GM12878 (cell line): ENCODE data around the gene CABP7. TPM values are rescaled to one million over a fixed set of nuclear protein-coding genes. Genes with fewer than 3 reads are reported as not detected.

Source experiments
- ATAC-seq: fragments of 200-7000 bp; cut with Tn5 transposase; 3 replicates; pipeline ENCODE4 v1.9.1; 2020; ENCODE audit warnings: mild to moderate bottlenecking, moderate library complexity
- BruUV-seq: library from RNA; stranded (reverse); fragments of 400-500 nt; replicated peaks from 2 replicates; lab custom pipeline; 2021; lab: Mats Ljungman, UMichigan
- CTCF ChIA-PET: fragments of 300-600 bp; sonication (Branson Sonifier 250); formaldehyde crosslinking; extraction: SDS; loops from one replicate; lab custom pipeline; 2021; ENCODE audit warnings: inconsistent platforms; lab: Yijun Ruan, JAX
- POLR2A ChIA-PET: fragments of 350-600 bp; formaldehyde crosslinking; extraction: SDS; loops from one replicate; lab custom pipeline; 2021; ENCODE audit warnings: inconsistent platforms; lab: Charles Lee
- RAD21 ChIA-PET: fragments of 300-600 bp; sonication (Branson Sonifier 250); formaldehyde crosslinking; loops from one replicate; lab custom pipeline; 2023; ENCODE audit warnings: antibody characterized with exemption; ENCODE audit not compliant: unreplicated experiment; lab: Charles Lee
- SMC1A ChIA-PET: fragments of 300-600 bp; sonication (Branson Sonifier 250); formaldehyde crosslinking; loops from one replicate; lab custom pipeline; 2023; ENCODE audit not compliant: unreplicated experiment, uncharacterized antibody; lab: Charles Lee
- DNase-seq: peaks from one replicate; pipeline ENCODE4 v3.0.0-alpha.2; 2011; ENCODE audit warnings: low read depth, low spot score
- FAIRE-seq: peaks from 3 replicates; lab custom pipeline; 2011; peaks lifted over from hg19 to GRCh38; lab: Jason Lieb, UNC
- H2AFZ ChIP-seq: 2 replicates; pipeline ENCODE4 v1.6.0; 2011; ENCODE audit warnings: low read depth, low read length, control low read depth; ENCODE audit not compliant: control insufficient read depth
- H3K27ac ChIP-seq: 2 replicates; pipeline ENCODE4 v1.5.1; 2011; ENCODE audit warnings: control low read depth; ENCODE audit not compliant: control insufficient read depth, insufficient read depth
- H3K27me3 ChIP-seq, 2 experiments: replicated peaks in 1 of 2; 2 replicates each; pipeline versions ENCODE4 v1.6.0 to v1.6.1; 2011; ENCODE audit warnings: low read length in 1 of 2; ENCODE audit not compliant: control insufficient read depth in 2 of 2, insufficient read depth in 2 of 2
- H3K36me3 ChIP-seq, 2 experiments: 2 replicates each; pipeline ENCODE4 v1.5.1; 2011; ENCODE audit warnings: low read length in 1 of 2; ENCODE audit not compliant: control insufficient read depth in 2 of 2, insufficient read depth in 2 of 2
- H3K4me1 ChIP-seq: 2 replicates; pipeline ENCODE4 v1.6.1; 2011; ENCODE audit warnings: mild to moderate bottlenecking, low read length, moderate library complexity, mixed read lengths; ENCODE audit not compliant: control insufficient read depth, insufficient read depth
- H3K4me2 ChIP-seq: 2 replicates; pipeline ENCODE4 v1.6.0; 2011; ENCODE audit warnings: control low read depth; ENCODE audit not compliant: control insufficient read depth, insufficient read depth
- H3K4me3 ChIP-seq: fragments of 200-600 bp; sonication (generic); 2 replicates; pipeline ENCODE4 v1.5.1; 2016
- H3K79me2 ChIP-seq: 2 replicates; pipeline ENCODE4 v1.6.0; 2011; ENCODE audit warnings: low read length; ENCODE audit not compliant: control insufficient read depth, insufficient read depth
- H3K9ac ChIP-seq: 2 replicates; pipeline ENCODE4 v1.8.0; 2011; ENCODE audit warnings: low read length, control low read depth, mixed read lengths; ENCODE audit not compliant: control insufficient read depth, insufficient read depth
- H3K9me3 ChIP-seq: replicated peaks from 3 replicates; pipeline ENCODE4 v1.5.1; 2011; ENCODE audit warnings: mild to moderate bottlenecking, low read length; ENCODE audit not compliant: control insufficient read depth, insufficient read depth
- H4K20me1 ChIP-seq: 2 replicates; pipeline ENCODE4 v1.6.0; 2011; ENCODE audit not compliant: control insufficient read depth, insufficient read depth
- DPF2 ChIP-seq: fragments of 450-650 bp; IDR thresholded peaks from 2 replicates; pipeline ENCODE4 v1.6.1; 2017; ENCODE audit warnings: mild to moderate bottlenecking
- EZH2 ChIP-seq: IDR thresholded peaks from 2 replicates; pipeline ENCODE4 v1.6.1; 2012; ENCODE audit warnings: low read depth, mild to moderate bottlenecking, control low read depth, inconsistent platforms, low read length, borderline replicate concordance; ENCODE audit not compliant: control insufficient read depth
- HDGF ChIP-seq: fragments of 450-650 bp; IDR thresholded peaks from 2 replicates; pipeline ENCODE4 v1.6.1; 2016; ENCODE audit warnings: antibody characterized with exemption
- KAT2A ChIP-seq: conservative IDR thresholded peaks from 2 replicates; pipeline ENCODE4 v1.6.1; 2011; ENCODE audit warnings: low read depth, low read length; ENCODE audit not compliant: control insufficient read depth
- MAX ChIP-seq: IDR thresholded peaks from 2 replicates; pipeline ENCODE4 v1.6.1; 2012; ENCODE audit warnings: low read depth, low read length, improper control_type of control experiment
- MTA2 ChIP-seq: fragments of 450-650 bp; IDR thresholded peaks from 2 replicates; pipeline ENCODE4 v1.6.1; 2016; ENCODE audit warnings: low read depth, mild to moderate bottlenecking, moderate library complexity
- NFIC ChIP-seq: IDR thresholded peaks from 2 replicates; pipeline ENCODE4 v1.6.1; 2012; ENCODE audit warnings: low read depth, mild to moderate bottlenecking, inconsistent platforms, low read length, moderate library complexity
- POLR2A ChIP-seq: IDR thresholded peaks from 2 replicates; pipeline ENCODE4 v1.6.1; 2011; ENCODE audit warnings: low read depth, mild to moderate bottlenecking, low read length
- POU2F2 ChIP-seq: IDR thresholded peaks from 3 replicates; pipeline ENCODE4 v1.6.1; 2011; ENCODE audit warnings: low read depth, mild to moderate bottlenecking, low read length, borderline replicate concordance
- RAD51 ChIP-seq: fragments of 450-650 bp; IDR thresholded peaks from 2 replicates; pipeline ENCODE4 v1.6.1; 2016; ENCODE audit warnings: moderate library complexity, mild to moderate bottlenecking, inconsistent platforms
- RB1 ChIP-seq: fragments of 450-650 bp; formaldehyde crosslinking; IDR thresholded peaks from 2 replicates; pipeline ENCODE4 v1.6.1; 2017; ENCODE audit warnings: mild to moderate bottlenecking, borderline replicate concordance
- RFX5 ChIP-seq: IDR thresholded peaks from 2 replicates; pipeline ENCODE4 v1.6.1; 2011; ENCODE audit warnings: low read depth, low read length, improper control_type of control experiment
- SMC3 ChIP-seq: IDR thresholded peaks from 2 replicates; pipeline ENCODE4 v1.6.1; 2011; ENCODE audit warnings: low read length, improper control_type of control experiment, borderline replicate concordance
- SREBF2 ChIP-seq: IDR thresholded peaks from 2 replicates; pipeline ENCODE4 v1.6.1; 2012; ENCODE audit warnings: mild to moderate bottlenecking, low read length
- ZBTB33 ChIP-seq: fragments of 450-650 bp; IDR thresholded peaks from 2 replicates; pipeline ENCODE4 v1.6.1; 2017; ENCODE audit warnings: mild to moderate bottlenecking
- ZNF217 ChIP-seq: fragments of 450-650 bp; IDR thresholded peaks from 2 replicates; pipeline ENCODE4 v1.6.1; 2017; ENCODE audit warnings: antibody characterized with exemption, mild to moderate bottlenecking
- ZNF592 ChIP-seq: fragments of 450-650 bp; IDR thresholded peaks from 2 replicates; pipeline ENCODE4 v1.6.1; 2017; ENCODE audit warnings: mild to moderate bottlenecking, moderate library complexity
- WGBS: methylation state at CpG from one replicate; pipeline ENCODE4 v1.1.6; 2016; ENCODE audit warnings: low lambda C conversion rate; ENCODE audit not compliant: insufficient replicate concordance, insufficient coverage; ENCODE audit errors: missing lambda C conversion rate; 5-methylcytosine and 5-hydroxymethylcytosine counted together
- in situ Hi-C: fragments of 300-500 bp; cut with MboI; formaldehyde crosslinking; loops from 9 replicates; pipeline ENCODE4 v1.14.3; 2018; ENCODE audit warnings: mixed read lengths
- intact Hi-C: fragments of 100-400 bp; cut with micrococcal nuclease; formaldehyde crosslinking; loops from one replicate; pipeline ENCODE4 v1.14.2; 2022; ENCODE audit not compliant: unreplicated experiment
- polyA plus RNA-seq, 11 experiments: library from polyadenylated mRNA; depleted of rRNA in 4 of 11; unstranded in 6 of 11; stranded (reverse) in 5 of 11; fragments of >200 nt; fragmentation: Nextera tagmentation in 4 of 11; fragmentation: Illumina TruSeq in 1 of 11; extraction: Ambion mirVana in 4 of 11; extraction: Trizol in 1 of 11; gene quantifications; 1 replicate in 1 of 11; 2 replicates in 10 of 11; pipeline versions ENCODE4 v1.2.1 to v1.2.3, GENCODE V29; 2011 to 2016; ENCODE audit warnings: inconsistent platforms in 2 of 11, missing spikeins in 2 of 11, low read depth in 1 of 11
- total RNA-seq, 4 experiments: library from RNA; depleted of rRNA in 3 of 4; stranded (reverse); fragments of >200 nt in 3 of 4; fragmentation: Illumina TruSeq in 1 of 4; extraction: Trizol in 1 of 4; gene quantifications; 2 replicates each; pipeline versions ENCODE4 v1.2.1 to v1.2.3, GENCODE V29; 2013 to 2021
- TF ChIP-seq, protein P1 (sequence below): IDR thresholded peaks from 2 replicates; pipeline ENCODE4 v1.6.1; 2012; ENCODE audit warnings: low read depth, low read length, improper control_type of control experiment
- TF ChIP-seq, protein P2 (sequence below): IDR thresholded peaks from 2 replicates; pipeline ENCODE4 v1.6.1; 2012; ENCODE audit warnings: low read length, inconsistent platforms

The CABP7 gene
- total and polyA plus RNA-seq, 10 of the 15 experiments (the other 5 are each of a cell fraction or from before 2014, with no cell fraction given) = 0.02 to 0.18 (median 0.05) TPM; not detected in 5

- RAD21 ChIA-PET = no interaction called here
- DNase-seq = no peak
- Histone ChIP-seq H2AFZ (no peak overlapping the region), H3K9me3 (no peaks in the 10 kb centered on the region), H3K79me2 (no peaks in the 10 kb centered on the region), H3K36me3 (no peaks in the 10 kb centered on the region), H4K20me1 (no peaks in the 10 kb centered on the region), H3K27ac (no peak overlapping the region), H3K4me3 (no peak overlapping the region), H3K9ac (no peak overlapping the region), H3K27me3 (no peaks in the 10 kb centered on the region), H3K4me1 (no peaks in the 10 kb centered on the region), H3K4me2 (no peak overlapping the region)
- POLR2A ChIA-PET = no interaction called here
- BruUV-seq = no TSS peak
- in situ Hi-C loops = no loop called here
- SMC1A ChIA-PET = no interaction called here
- CTCF ChIA-PET = interaction anchor here (0.6 kb wide), 1 partner anchor 677 kb away, joined by 3 read pairs; the partner anchor contains the start of gene RNF215
- ATAC-seq = no peak
- WGBS = 52% methylated on average over 12 of the region's 15 CpGs
- no peak for FAIRE-seq
- TF ChIP-seq ZBTB33 (no peak), RB1 (no peak), EZH2 (no peak), POLR2A (no peak), POU2F2 (no peak), HDGF (no peak), RAD51 (no peak), ZNF217 (no peak), NFIC (no peak), SMC3 (no peak), MAX (no peak), DPF2 (no peak), MTA2 (no peak), ZNF592 (no peak), SREBF2 (no peak), RFX5 (no peak), KAT2A (no peak)
- TF ChIP-seq, protein P1, sequence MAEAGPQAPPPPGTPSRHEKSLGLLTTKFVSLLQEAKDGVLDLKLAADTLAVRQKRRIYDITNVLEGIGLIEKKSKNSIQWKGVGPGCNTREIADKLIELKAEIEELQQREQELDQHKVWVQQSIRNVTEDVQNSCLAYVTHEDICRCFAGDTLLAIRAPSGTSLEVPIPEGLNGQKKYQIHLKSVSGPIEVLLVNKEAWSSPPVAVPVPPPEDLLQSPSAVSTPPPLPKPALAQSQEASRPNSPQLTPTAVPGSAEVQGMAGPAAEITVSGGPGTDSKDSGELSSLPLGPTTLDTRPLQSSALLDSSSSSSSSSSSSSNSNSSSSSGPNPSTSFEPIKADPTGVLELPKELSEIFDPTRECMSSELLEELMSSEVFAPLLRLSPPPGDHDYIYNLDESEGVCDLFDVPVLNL = no peak
- TF ChIP-seq, protein P2, sequence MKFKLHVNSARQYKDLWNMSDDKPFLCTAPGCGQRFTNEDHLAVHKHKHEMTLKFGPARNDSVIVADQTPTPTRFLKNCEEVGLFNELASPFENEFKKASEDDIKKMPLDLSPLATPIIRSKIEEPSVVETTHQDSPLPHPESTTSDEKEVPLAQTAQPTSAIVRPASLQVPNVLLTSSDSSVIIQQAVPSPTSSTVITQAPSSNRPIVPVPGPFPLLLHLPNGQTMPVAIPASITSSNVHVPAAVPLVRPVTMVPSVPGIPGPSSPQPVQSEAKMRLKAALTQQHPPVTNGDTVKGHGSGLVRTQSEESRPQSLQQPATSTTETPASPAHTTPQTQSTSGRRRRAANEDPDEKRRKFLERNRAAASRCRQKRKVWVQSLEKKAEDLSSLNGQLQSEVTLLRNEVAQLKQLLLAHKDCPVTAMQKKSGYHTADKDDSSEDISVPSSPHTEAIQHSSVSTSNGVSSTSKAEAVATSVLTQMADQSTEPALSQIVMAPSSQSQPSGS = no peak
- intact Hi-C loops = no loop called here
Measured at GRCh38 chr22:29710193-29710592, 9.6 kb upstream of the CABP7 start.
